Measurements from ENCODE around the gene IFITM1.
"Not testable (repeated sequence)": the region's sequence is repeated elsewhere in the genome, so short reads cannot be mapped to it uniquely, and the experiment has no call there.

IFITM1 gene

GRCh38 chr11:324593-325517, 11.0 kb downstream of the IFITM1 start:
- FAIRE-seq; DNase-seq (ENCODE audit: extremely low spot score, insufficient read length, low read depth): not testable (repeated sequence)

GRCh38 chr11:325796-326591, 12.2 kb downstream of the IFITM1 start:
- FAIRE-seq (no peak), DNase-seq (ENCODE audit: extremely low spot score, insufficient read length, low read depth) (no peak)

- DNase-seq (ENCODE audit: extremely low spot score, insufficient read length, low read depth): no peak
- no peak for FAIRE-seq
Measured at GRCh38 chr11:326592-326841, 12.7 kb downstream of the IFITM1 start.

- FAIRE-seq: peak; percentile 98
- peak; percentile 65 for DNase-seq (ENCODE audit: extremely low spot score, insufficient read length, low read depth)
Measured at GRCh38 chr11:326842-327580, 13.2 kb downstream of the IFITM1 start.

- no peak for FAIRE-seq
- no peak for DNase-seq (ENCODE audit: extremely low spot score, insufficient read length, low read depth)
Measured at GRCh38 chr11:327581-327923, 13.7 kb downstream of the IFITM1 start.

- DNase-seq (ENCODE audit: extremely low spot score, insufficient read length, low read depth) (no peak), FAIRE-seq (no peak)
Measured at GRCh38 chr11:328012-328411, 14.2 kb downstream of the IFITM1 start.

- not testable (repeated sequence) for FAIRE-seq; DNase-seq (ENCODE audit: extremely low spot score, insufficient read length, low read depth)
Measured at GRCh38 chr11:328516-329100, 14.8 kb downstream of the IFITM1 start.

- no peak for FAIRE-seq
- DNase-seq (ENCODE audit: extremely low spot score, insufficient read length, low read depth): no peak
Measured at GRCh38 chr11:329886-330253, 16.0 kb downstream of the IFITM1 start.

GRCh38 chr11:330307-330693, 16.5 kb downstream of the IFITM1 start:
- no peak for FAIRE-seq
- no peak for DNase-seq (ENCODE audit: extremely low spot score, insufficient read length, low read depth)

- FAIRE-seq (peak; percentile 86), DNase-seq (ENCODE audit: extremely low spot score, insufficient read length, low read depth) (no peak)
Measured at GRCh38 chr11:330694-331357, 17.0 kb downstream of the IFITM1 start.

- DNase-seq (ENCODE audit: extremely low spot score, insufficient read length, low read depth) (no peak), FAIRE-seq (no peak)
Measured at GRCh38 chr11:331358-332060, 17.7 kb downstream of the IFITM1 start.

- DNase-seq (ENCODE audit: extremely low spot score, insufficient read length, low read depth) (no peak), FAIRE-seq (no peak)
Measured at GRCh38 chr11:332651-333480, 19.0 kb downstream of the IFITM1 start.

GRCh38 chr11:333616-334263, 19.9 kb downstream of the IFITM1 start:
- FAIRE-seq; DNase-seq (ENCODE audit: extremely low spot score, insufficient read length, low read depth): not testable (repeated sequence)

- FAIRE-seq (no peak), DNase-seq (ENCODE audit: extremely low spot score, insufficient read length, low read depth) (no peak)
Measured at GRCh38 chr11:334264-334994, 20.6 kb downstream of the IFITM1 start.

GRCh38 chr11:335779-336658, 22.2 kb downstream of the IFITM1 start:
- FAIRE-seq: no peak
- DNase-seq (ENCODE audit: extremely low spot score, insufficient read length, low read depth): no peak

- no peak for DNase-seq (ENCODE audit: extremely low spot score, insufficient read length, low read depth)
- FAIRE-seq: no peak
Measured at GRCh38 chr11:336659-337198, 22.9 kb downstream of the IFITM1 start.
